HEK293T (cell line): Measurements from ENCODE around the gene NRG4.

Experiments
- ARNT ChIP-seq: fragments of 450-650 bp; IDR thresholded peaks from 2 replicates; pipeline ENCODE4 v1.6.1; 2017; ENCODE audit warnings: mild to moderate bottlenecking
- BHLHE40 ChIP-seq: fragments of 450-650 bp; IDR thresholded peaks from 2 replicates; pipeline ENCODE4 v1.6.1; 2016; ENCODE audit warnings: mild to moderate bottlenecking, moderate library complexity, borderline replicate concordance
- CTBP1 ChIP-seq: fragments of 450-650 bp; IDR thresholded peaks from 2 replicates; pipeline ENCODE4 v1.6.1; 2016; ENCODE audit warnings: borderline replicate concordance
- ELF4 ChIP-seq: fragments of 450-650 bp; IDR thresholded peaks from 2 replicates; pipeline ENCODE4 v1.6.1; 2017; ENCODE audit warnings: antibody characterized with exemption
- FOXA1 ChIP-seq: fragments of 450-650 bp; IDR thresholded peaks from 2 replicates; pipeline ENCODE4 v1.6.1; 2016; ENCODE audit warnings: mild to moderate bottlenecking
- FOXM1 ChIP-seq: fragments of 450-650 bp; IDR thresholded peaks from 2 replicates; pipeline ENCODE4 v1.6.1; 2017; ENCODE audit warnings: mild to moderate bottlenecking, borderline replicate concordance
- HDGF ChIP-seq: fragments of 450-650 bp; IDR thresholded peaks from 2 replicates; pipeline ENCODE4 v1.6.1; 2017; ENCODE audit warnings: antibody characterized with exemption, borderline replicate concordance
- LEF1 ChIP-seq: fragments of 450-650 bp; IDR thresholded peaks from 2 replicates; pipeline ENCODE4 v1.6.1; 2017; ENCODE audit warnings: mild to moderate bottlenecking, borderline replicate concordance
- NFRKB ChIP-seq: fragments of 450-650 bp; IDR thresholded peaks from 2 replicates; pipeline ENCODE4 v1.6.1; 2016; ENCODE audit warnings: mild to moderate bottlenecking, moderate library complexity
- SP1 ChIP-seq: fragments of 450-650 bp; IDR thresholded peaks from 2 replicates; pipeline ENCODE4 v1.6.1; 2017
- SUZ12 ChIP-seq: fragments of 450-650 bp; IDR thresholded peaks from 2 replicates; pipeline ENCODE4 v1.6.1; 2016; ENCODE audit warnings: mild to moderate bottlenecking
- TARDBP ChIP-seq: fragments of 450-650 bp; IDR thresholded peaks from 2 replicates; pipeline ENCODE4 v1.6.1; 2016
- ZNF384 ChIP-seq: fragments of 450-650 bp; IDR thresholded peaks from 2 replicates; pipeline ENCODE4 v1.6.1; 2016

DNA sequence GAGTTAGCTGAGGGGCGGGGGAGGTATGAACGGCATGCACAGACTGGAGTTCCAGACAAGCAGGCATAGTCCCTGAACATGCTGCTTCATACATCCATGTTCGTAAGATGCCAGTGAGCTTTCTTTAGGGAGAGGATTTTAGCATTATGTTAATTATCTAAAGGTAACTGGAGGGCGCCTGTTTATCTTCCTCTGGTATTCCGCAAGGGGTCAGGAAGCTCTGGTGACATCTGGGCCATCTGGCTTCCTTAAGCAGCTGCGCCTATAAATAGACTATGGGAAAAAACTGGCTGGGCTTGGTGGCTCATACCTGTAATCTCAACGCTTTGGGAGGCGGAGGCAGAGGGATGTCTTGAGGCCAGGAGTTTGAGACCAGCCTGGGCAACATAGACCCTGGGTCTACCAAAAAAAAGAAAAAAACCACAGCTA lies 110.1 kb downstream of the NRG4 start:
- no peak for TF ChIP-seq ELF4
- TF ChIP-seq HDGF = no peak
- no peak for TF ChIP-seq BHLHE40
- TF ChIP-seq ZNF384 = no peak
- no peak for TF ChIP-seq FOXM1
- TF ChIP-seq TARDBP = no peak
- no peak for TF ChIP-seq NFRKB
- no peak for TF ChIP-seq ARNT
- TF ChIP-seq SP1 = no peak
- TF ChIP-seq CTBP1 = no peak
- TF ChIP-seq LEF1 = no peak
- no peak for TF ChIP-seq FOXA1
- no peak for TF ChIP-seq SUZ12
